ENCODE results near the gene ZKSCAN3. TPM values are rescaled to one million over a fixed set of nuclear protein-coding genes. Genes with fewer than 3 reads are reported as not detected.

Gene ZKSCAN3
- total and polyA plus RNA-seq, 2 donors (not counting 1 experiment from before 2014, with no cell fraction given), result 4.0 to 11.9 TPM

DNA sequence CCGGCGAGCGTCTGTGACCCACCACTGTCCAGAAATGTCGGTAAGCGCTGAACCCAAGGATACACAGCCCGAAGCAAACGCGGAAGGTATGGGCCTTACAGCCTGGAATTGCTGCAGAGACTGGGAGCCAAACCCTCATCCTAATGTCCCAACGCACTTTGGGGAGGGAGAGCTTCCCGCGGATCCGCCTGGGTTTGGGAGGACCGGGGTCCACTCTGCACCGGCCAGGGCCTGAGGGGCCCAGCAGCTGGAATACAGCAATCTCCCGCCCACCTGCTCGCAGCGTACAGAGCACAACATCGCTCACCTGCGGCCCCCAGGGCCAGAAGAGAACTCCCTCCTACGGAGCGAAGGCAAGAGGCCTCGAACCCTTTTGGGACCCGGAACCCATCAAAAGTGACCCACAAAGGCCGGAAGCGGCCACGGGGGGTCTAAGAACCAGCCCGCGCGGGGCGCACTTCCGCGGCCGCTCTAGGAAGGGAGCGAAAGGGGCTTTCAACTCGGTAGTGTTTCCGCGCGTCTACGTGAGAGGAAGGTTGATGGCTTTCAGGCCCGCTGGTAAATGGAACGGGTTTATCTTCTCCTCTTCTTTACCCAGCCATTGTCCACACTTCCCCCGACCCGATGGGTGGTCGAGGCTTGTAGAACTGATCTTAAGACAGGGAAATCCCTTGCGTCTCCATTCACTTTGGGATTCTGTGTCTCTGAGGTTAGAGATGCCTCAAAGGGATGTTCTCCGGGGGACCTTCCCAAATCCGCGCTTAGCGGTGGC lies 49.8 kb downstream of the ZKSCAN3 start, which contains the start of gene ZSCAN12:
ZSCAN12 (minus strand) TSS at position 398 of the 772 bp plus-strand sequence. CDS start 1,342 bp downstream, outside the sequence.
- ChIA-PET CTCF (interaction anchor here (0.7 to 6.6 kb wide), 6 partner anchors 16 to 1739 kb away, joined by 3 to 60 read pairs (median 4); partner anchors contain the start of gene ZKSCAN4), POLR2A (interaction anchor here (0.6 to 1.5 kb wide), 6 partner anchors 16 to 1322 kb away, joined by 3 to 6 read pairs (median 4); partner anchors contain the start of genes ZKSCAN8 and ZSCAN26)
- peaks cover 40% of the 10 kb centered on the region for H3K27me3 Mint-ChIP-seq
- peaks cover 16 to 17% of the 10 kb centered on the region in 2 donors for H3K4me1 ChIP-seq (ENCODE audit: control insufficient read depth in 2 of 2, insufficient read depth in 2 of 2, low read length in 2 of 2)
- H4K20me1 ChIP-seq (ENCODE audit: control insufficient read depth, insufficient read depth, low read length, poor library complexity, severe bottlenecking), result no peaks in the 10 kb centered on the region
- H3K4me1 Mint-ChIP-seq, result peaks cover 34% of the 10 kb centered on the region
- H3K9ac ChIP-seq (ENCODE audit: low read length), result peak within 1 kb of the TSS; percentile 77
- H3K9me3 ChIP-seq (ENCODE audit: control extremely low read depth in 1 of 3, control insufficient read depth in 2 of 3, insufficient read depth in 1 of 3, low read length in 2 of 3), result peaks cover 0 to 4% (median 0%) of the 10 kb centered on the region in 3 donors
- no peaks in the 10 kb centered on the region for H3K9me3 Mint-ChIP-seq (ENCODE audit: insufficient read depth)
- peak within 1 kb of the TSS; percentile 35 to 87 for H3K27ac ChIP-seq (ENCODE audit: low read length in 2 of 2)
- DNase-seq (peak; percentile 91), ATAC-seq (ENCODE audit: low read depth) (peak; percentile 91)
- peak within 1 kb of the TSS; percentile 90 for H2AFZ ChIP-seq (ENCODE audit: insufficient read depth, low read depth, low read length, poor library complexity, severe bottlenecking)
- peaks cover 0 to 17% (median 8%) of the 10 kb centered on the region in 4 experiments for H3K27me3 ChIP-seq (replicated peaks in 1 of 4; ENCODE audit: control extremely low read depth in 1 of 4, control insufficient read depth in 3 of 4, insufficient read depth in 4 of 4, low read length in 3 of 4)
- H3K4me3 ChIP-seq (ENCODE audit: control extremely low read depth in 1 of 5, extremely low read depth in 1 of 5, insufficient read depth in 1 of 5, low read depth in 2 of 5, low read length in 4 of 5), result peak within 1 kb of the TSS; percentile 67 to 96 (median 75)
- peak within 1 kb of the TSS; percentile 81 for H3K4me2 ChIP-seq (replicated peaks; ENCODE audit: low read depth, low read length, poor library complexity, severe bottlenecking)
- intact Hi-C loops (cut with micrococcal nuclease), result loop anchor here (1.0 to 10.0 kb wide), 9 partner anchors 16 to 1011 kb away; partner anchors contain the start of genes ZKSCAN3, ZKSCAN4, ZNF184 and ZNF391
- H3K79me2 ChIP-seq (ENCODE audit: control insufficient read depth, insufficient read depth, low read length), result peaks cover 31% of the 10 kb centered on the region
- under 1% methylated on average over 37 of the region's 49 CpGs for WGBS (ENCODE audit: insufficient coverage)
- peak within 1 kb of the TSS; percentile 92 for H3K27ac Mint-ChIP-seq
- H3K4me3 Mint-ChIP-seq, result peak within 1 kb of the TSS; percentile 93
- no peak for TF ChIP-seq EZH2 (IDR thresholded peaks at IDR 0.05; ENCODE audit: borderline replicate concordance, insufficient read depth, low read depth, low read length, poor library complexity, severe bottlenecking)
- TF ChIP-seq, protein P1, sequence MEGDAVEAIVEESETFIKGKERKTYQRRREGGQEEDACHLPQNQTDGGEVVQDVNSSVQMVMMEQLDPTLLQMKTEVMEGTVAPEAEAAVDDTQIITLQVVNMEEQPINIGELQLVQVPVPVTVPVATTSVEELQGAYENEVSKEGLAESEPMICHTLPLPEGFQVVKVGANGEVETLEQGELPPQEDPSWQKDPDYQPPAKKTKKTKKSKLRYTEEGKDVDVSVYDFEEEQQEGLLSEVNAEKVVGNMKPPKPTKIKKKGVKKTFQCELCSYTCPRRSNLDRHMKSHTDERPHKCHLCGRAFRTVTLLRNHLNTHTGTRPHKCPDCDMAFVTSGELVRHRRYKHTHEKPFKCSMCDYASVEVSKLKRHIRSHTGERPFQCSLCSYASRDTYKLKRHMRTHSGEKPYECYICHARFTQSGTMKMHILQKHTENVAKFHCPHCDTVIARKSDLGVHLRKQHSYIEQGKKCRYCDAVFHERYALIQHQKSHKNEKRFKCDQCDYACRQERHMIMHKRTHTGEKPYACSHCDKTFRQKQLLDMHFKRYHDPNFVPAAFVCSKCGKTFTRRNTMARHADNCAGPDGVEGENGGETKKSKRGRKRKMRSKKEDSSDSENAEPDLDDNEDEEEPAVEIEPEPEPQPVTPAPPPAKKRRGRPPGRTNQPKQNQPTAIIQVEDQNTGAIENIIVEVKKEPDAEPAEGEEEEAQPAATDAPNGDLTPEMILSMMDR (IDR thresholded peaks at IDR 0.05), result peak; percentile 78
- H3K36me3 ChIP-seq (replicated peaks in 1 of 2; ENCODE audit: control extremely low read depth in 1 of 2, control insufficient read depth in 1 of 2, extremely low read depth in 1 of 2, insufficient read depth in 2 of 2, low read length in 1 of 2), result peaks cover 0 to 11% of the 10 kb centered on the region in 2 experiments

All from B cell (primary cell).